Osteoblast (primary cell): ENCODE results near the gene PLEKHH1. TPM values are rescaled to one million over a fixed set of nuclear protein-coding genes. Genes with fewer than 3 reads are reported as not detected.

Experiments used
- DNase-seq: peaks from one replicate; pipeline ENCODE4 v3.0.0; 2011; ENCODE audit warnings: low spot score, mixed read lengths; ENCODE audit not compliant: insufficient read length; ENCODE audit errors: missing footprints
- H2AFZ ChIP-seq: 2 replicates; pipeline ENCODE4 v1.6.0; 2011; ENCODE audit warnings: mild to moderate bottlenecking, low read length
- H3K27ac ChIP-seq: 2 replicates; pipeline ENCODE4 v1.5.1; 2011; ENCODE audit warnings: mild to moderate bottlenecking, low read depth, low read length, moderate library complexity
- H3K27me3 ChIP-seq: 2 replicates; pipeline ENCODE4 v1.6.0; 2012; ENCODE audit warnings: mild to moderate bottlenecking, control low read depth, inconsistent platforms, low read length, moderate library complexity; ENCODE audit not compliant: insufficient read depth
- H3K36me3 ChIP-seq: 2 replicates; pipeline ENCODE4 v1.5.1; 2011; ENCODE audit warnings: mild to moderate bottlenecking, low read length, control low read depth, moderate library complexity; ENCODE audit not compliant: insufficient read depth
- H3K4me1 ChIP-seq: 2 replicates; pipeline ENCODE4 v1.5.1; 2011; ENCODE audit warnings: mild to moderate bottlenecking, low read length, control low read depth, moderate library complexity; ENCODE audit not compliant: insufficient read depth
- H3K4me2 ChIP-seq: 2 replicates; pipeline ENCODE4 v1.6.0; 2011; ENCODE audit warnings: mild to moderate bottlenecking, low read length; ENCODE audit not compliant: insufficient read depth
- H3K4me3 ChIP-seq: fragments of 200-600 bp; sonication (generic); 3 replicates; pipeline ENCODE4 v1.5.1; 2012; ENCODE audit warnings: mild to moderate bottlenecking, low read length, inconsistent platforms; ENCODE audit not compliant: insufficient read depth
- H3K79me2 ChIP-seq: 2 replicates; pipeline ENCODE4 v1.6.0; 2012; ENCODE audit warnings: mild to moderate bottlenecking, low read length, control low read depth, inconsistent platforms; ENCODE audit not compliant: insufficient read depth
- H3K9me3 ChIP-seq: 2 replicates; pipeline ENCODE4 v1.5.1; 2011; ENCODE audit warnings: low read depth, low read length, control low read depth
- H4K20me1 ChIP-seq: 2 replicates; pipeline ENCODE4 v1.6.0; 2012; ENCODE audit warnings: mild to moderate bottlenecking, low read length, control low read depth; ENCODE audit not compliant: insufficient read depth
- CTCF ChIP-seq: IDR thresholded peaks from 2 replicates; pipeline ENCODE4 v1.5.1; 2011; ENCODE audit warnings: mild to moderate bottlenecking, low read depth, low read length, moderate library complexity; ENCODE audit errors: extremely low read depth
- total RNA-seq: library from RNA; depleted of rRNA; stranded (reverse); fragments of >200 nt; gene quantifications from 2 replicates; pipeline ENCODE4 v1.2.3, GENCODE V29; 2012

PLEKHH1 gene
- total RNA-seq, result 0.59 and 1.1 TPM in 2 replicates

DNA sequence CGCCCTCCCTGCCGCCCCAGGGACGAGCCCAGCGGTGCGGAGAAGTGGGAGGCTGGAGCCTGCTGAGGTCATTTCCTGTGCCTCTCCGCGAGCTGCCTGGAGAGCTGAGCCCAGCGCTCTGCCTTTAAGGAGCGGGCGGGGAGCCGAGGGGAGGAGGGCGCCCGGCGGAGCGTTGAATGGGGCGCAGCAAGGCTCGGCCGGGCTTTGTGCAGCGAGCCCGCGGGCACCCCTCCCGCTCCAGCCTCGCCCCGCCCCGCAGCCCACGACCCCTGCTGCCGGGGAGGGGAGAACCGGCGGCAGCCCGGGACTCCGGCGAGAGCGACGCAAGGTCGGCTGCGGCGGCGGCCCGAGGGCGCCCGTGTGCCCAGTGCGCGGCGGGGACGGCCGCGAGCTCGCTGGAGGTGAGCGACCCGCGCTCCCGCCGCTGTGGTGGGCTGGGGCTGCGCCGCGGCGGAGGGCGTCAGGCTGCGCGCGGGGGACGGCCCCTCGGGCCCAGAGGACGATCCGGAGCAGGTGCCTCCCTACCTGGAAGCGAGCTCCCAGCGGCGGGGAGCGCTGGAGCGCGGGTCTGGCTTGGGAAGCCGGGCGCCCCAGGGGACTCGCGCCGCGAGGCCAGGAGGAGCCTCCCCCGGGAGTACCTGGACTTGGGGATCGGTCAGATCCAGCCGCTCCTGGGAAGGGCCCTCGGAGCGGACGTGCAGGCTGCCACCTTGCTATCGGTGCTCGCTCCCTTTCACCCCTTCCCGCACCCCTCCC lies at the start of gene PLEKHH1:
Gene PLEKHH1 (plus strand): TSS at position 293 of the 756 bp plus-strand sequence. CDS start 8,578 bp downstream, outside the sequence.
- Histone ChIP-seq H3K27ac (no peak within 1 kb of the TSS), H2AFZ (peak within 1 kb of the TSS; percentile 91), H3K79me2 (no peaks in the 10 kb centered on the region), H3K27me3 (peaks cover 11% of the 10 kb centered on the region), H3K4me3 (peak within 1 kb of the TSS; percentile 75), H3K36me3 (no peaks in the 10 kb centered on the region), H4K20me1 (no peaks in the 10 kb centered on the region), H3K9me3 (no peaks in the 10 kb centered on the region), H3K4me1 (peaks cover 3% of the 10 kb centered on the region), H3K4me2 (peak within 1 kb of the TSS; percentile 85)
- no peak for TF ChIP-seq CTCF
- peak; percentile 99 for DNase-seq

- no peak for TF ChIP-seq CTCF
- Histone ChIP-seq H3K36me3 (no peaks in the 10 kb centered on the region), H3K4me2 (no peak overlapping the region), H3K4me3 (no peak overlapping the region), H3K27ac (no peak overlapping the region), H3K27me3 (no peaks in the 10 kb centered on the region), H3K9me3 (no peaks in the 10 kb centered on the region), H3K79me2 (no peaks in the 10 kb centered on the region), H2AFZ (no peak overlapping the region), H3K4me1 (peaks cover 7% of the 10 kb centered on the region), H4K20me1 (no peaks in the 10 kb centered on the region)
- DNase-seq, result no peak
These were observed 49.4 kb upstream of the PLEKHH1 start for GRCh38 chr14:67483579-67484285.

- H3K4me1 ChIP-seq, result peaks cover 9% of the 10 kb centered on the region
- H3K27ac ChIP-seq, result no peak overlapping the region
- H4K20me1 ChIP-seq, result no peaks in the 10 kb centered on the region
- H3K4me3 ChIP-seq, result no peak overlapping the region
- no peaks in the 10 kb centered on the region for H3K36me3 ChIP-seq
- no peak for TF ChIP-seq CTCF
- H2AFZ ChIP-seq, result no peak overlapping the region
- no peaks in the 10 kb centered on the region for H3K9me3 ChIP-seq
- DNase-seq, result no peak
- no peak overlapping the region for H3K4me2 ChIP-seq
- no peaks in the 10 kb centered on the region for H3K27me3 ChIP-seq
- H3K79me2 ChIP-seq, result no peaks in the 10 kb centered on the region
These were observed 47.5 kb upstream of the PLEKHH1 start for GRCh38 chr14:67485501-67486095.

- Histone ChIP-seq H3K36me3 (no peaks in the 10 kb centered on the region), H3K4me2 (no peak overlapping the region), H3K27me3 (no peaks in the 10 kb centered on the region), H3K9me3 (no peaks in the 10 kb centered on the region), H3K4me1 (peaks cover 9% of the 10 kb centered on the region), H3K27ac (no peak overlapping the region), H3K4me3 (no peak overlapping the region), H2AFZ (no peak overlapping the region), H4K20me1 (no peaks in the 10 kb centered on the region), H3K79me2 (no peaks in the 10 kb centered on the region)
- no peak for DNase-seq
- TF ChIP-seq CTCF, result no peak
These were observed 46.2 kb upstream of the PLEKHH1 start for GRCh38 chr14:67486890-67487289.
